Caco-2 (cell line): ENCODE data around the gene RNASET2. TPM values are rescaled to one million over a fixed set of nuclear protein-coding genes. Genes with fewer than 3 reads are reported as not detected.

Experiments used
- BruUV-seq: library from RNA; stranded (reverse); fragments of 400-500 nt; replicated peaks from 2 replicates; lab custom pipeline; 2021; lab: Mats Ljungman, UMichigan
- CTCF ChIA-PET: fragments of 300-600 bp; sonication (Branson Sonifier 250); formaldehyde crosslinking; loops from one replicate; lab custom pipeline; 2022; ENCODE audit warnings: antibody characterized with exemption; lab: Charles Lee
- POLR2A ChIA-PET: fragments of 300-600 bp; sonication (Branson Sonifier 250); formaldehyde crosslinking; loops from one replicate; lab custom pipeline; 2022; ENCODE audit warnings: antibody characterized with exemption; lab: Charles Lee
- DNase-seq, 2 experiments: peaks; one replicate each; pipeline versions ENCODE4 v3.0.0 to v3.0.0-alpha.2; 2020 to 2022
- H3K27me3 ChIP-seq: replicated peaks from 2 replicates; pipeline ENCODE4 v1.6.0; 2011; ENCODE audit warnings: low read length; ENCODE audit not compliant: control insufficient read depth, insufficient read depth
- H3K36me3 ChIP-seq: 2 replicates; pipeline ENCODE4 v1.5.1; 2011; ENCODE audit warnings: low read length; ENCODE audit not compliant: control insufficient read depth, insufficient read depth
- H3K4me1 ChIP-seq: fragments of 250-450 bp; sonication (Bioruptor Pico); 2 replicates; pipeline ENCODE4 v1.5.1; 2020; ENCODE audit warnings: mild to moderate bottlenecking
- H3K4me3 ChIP-seq: 2 replicates; pipeline ENCODE4 v1.5.1; 2011; ENCODE audit warnings: low read depth, mild to moderate bottlenecking, control low read depth, low read length
- H3K9me3 ChIP-seq: fragments of 250-450 bp; sonication (Bioruptor Pico); 2 replicates; pipeline ENCODE4 v1.5.1; 2020; ENCODE audit warnings: mild to moderate bottlenecking, moderate library complexity
- H3K27ac Mint-ChIP-seq: one replicate; pipeline ENCODE4 v1.8.0; 2022; ENCODE audit warnings: mixed read lengths; ENCODE audit not compliant: unreplicated experiment
- H3K27me3 Mint-ChIP-seq: one replicate; pipeline ENCODE4 v1.8.0; 2022; ENCODE audit warnings: mixed read lengths; ENCODE audit not compliant: insufficient read depth, unreplicated experiment
- H3K36me3 Mint-ChIP-seq: one replicate; pipeline ENCODE4 v1.8.0; 2022; ENCODE audit warnings: mild to moderate bottlenecking, mixed read lengths; ENCODE audit not compliant: insufficient read depth, unreplicated experiment
- H3K4me1 Mint-ChIP-seq: one replicate; pipeline ENCODE4 v1.8.0; 2022; ENCODE audit warnings: low read depth, mixed read lengths; ENCODE audit not compliant: unreplicated experiment
- H3K4me3 Mint-ChIP-seq: one replicate; pipeline ENCODE4 v1.8.0; 2022; ENCODE audit warnings: mild to moderate bottlenecking, moderate library complexity, mixed read lengths; ENCODE audit not compliant: unreplicated experiment
- H3K9me3 Mint-ChIP-seq: one replicate; pipeline ENCODE4 v1.8.0; 2022; ENCODE audit warnings: mixed read lengths; ENCODE audit not compliant: unreplicated experiment
- intact Hi-C: fragments of 100-400 bp; cut with micrococcal nuclease; formaldehyde crosslinking; loops from one replicate; pipeline ENCODE4 v1.10.0; 2022; ENCODE audit not compliant: unreplicated experiment
- total RNA-seq: library from RNA; stranded (reverse); gene quantifications from 2 replicates; pipeline ENCODE4 v1.2.3, GENCODE V29; 2022
- TF ChIP-seq, protein P1 (sequence below), 2 experiments: fragments of 200-600 bp in 1 of 2; IDR thresholded peaks; 1 replicate in 1 of 2; 2 replicates in 1 of 2; pipeline versions ENCODE4 v1.5.1 to v1.8.0; 2011 to 2022; ENCODE audit warnings: antibody characterized with exemption in 1 of 2, control low read depth in 1 of 2, inconsistent platforms in 1 of 2, low read depth in 1 of 2, low read length in 1 of 2, mild to moderate bottlenecking in 1 of 2, moderate library complexity in 1 of 2; ENCODE audit not compliant: insufficient read depth in 1 of 2, severe bottlenecking in 1 of 2, unreplicated experiment in 1 of 2

RNASET2 gene
- total RNA-seq, 1 experiment from 2014 or later: 59.1 TPM

DNA sequence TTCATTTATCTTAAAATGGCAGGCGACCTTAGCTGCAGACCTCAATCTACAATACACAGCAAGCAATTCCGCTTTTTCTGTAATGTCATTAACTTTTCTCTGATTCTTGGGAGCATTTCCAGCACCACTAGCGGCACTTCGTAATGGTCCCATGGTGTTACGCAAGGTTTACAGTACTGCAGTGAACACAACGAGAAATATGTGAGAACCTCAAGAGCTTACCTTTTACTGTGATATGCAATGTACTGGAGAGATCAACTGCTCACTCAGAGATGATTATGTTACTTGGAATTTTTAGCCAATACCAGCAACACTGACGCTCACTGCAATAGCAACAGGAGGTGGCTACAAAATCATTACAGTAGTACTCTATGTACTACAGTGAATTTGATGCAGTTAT is 40.1 kb upstream of the RNASET2 start:
- TF ChIP-seq, protein P1, sequence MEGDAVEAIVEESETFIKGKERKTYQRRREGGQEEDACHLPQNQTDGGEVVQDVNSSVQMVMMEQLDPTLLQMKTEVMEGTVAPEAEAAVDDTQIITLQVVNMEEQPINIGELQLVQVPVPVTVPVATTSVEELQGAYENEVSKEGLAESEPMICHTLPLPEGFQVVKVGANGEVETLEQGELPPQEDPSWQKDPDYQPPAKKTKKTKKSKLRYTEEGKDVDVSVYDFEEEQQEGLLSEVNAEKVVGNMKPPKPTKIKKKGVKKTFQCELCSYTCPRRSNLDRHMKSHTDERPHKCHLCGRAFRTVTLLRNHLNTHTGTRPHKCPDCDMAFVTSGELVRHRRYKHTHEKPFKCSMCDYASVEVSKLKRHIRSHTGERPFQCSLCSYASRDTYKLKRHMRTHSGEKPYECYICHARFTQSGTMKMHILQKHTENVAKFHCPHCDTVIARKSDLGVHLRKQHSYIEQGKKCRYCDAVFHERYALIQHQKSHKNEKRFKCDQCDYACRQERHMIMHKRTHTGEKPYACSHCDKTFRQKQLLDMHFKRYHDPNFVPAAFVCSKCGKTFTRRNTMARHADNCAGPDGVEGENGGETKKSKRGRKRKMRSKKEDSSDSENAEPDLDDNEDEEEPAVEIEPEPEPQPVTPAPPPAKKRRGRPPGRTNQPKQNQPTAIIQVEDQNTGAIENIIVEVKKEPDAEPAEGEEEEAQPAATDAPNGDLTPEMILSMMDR (IDR thresholded peaks at IDR 0.05; ENCODE audit: insufficient read depth in 1 of 2, low read depth in 1 of 2, low read length in 1 of 2, severe bottlenecking in 1 of 2, unreplicated experiment in 1 of 2): no peak
- H3K4me3 ChIP-seq: no peak overlapping the region
- H3K9me3 Mint-ChIP-seq: no peaks in the 10 kb centered on the region
- DNase-seq: no peak
- ChIA-PET CTCF (no interaction called here), POLR2A (no interaction called here)
- H3K36me3 ChIP-seq: no peaks in the 10 kb centered on the region
- peaks cover 11% of the 10 kb centered on the region for H3K4me1 Mint-ChIP-seq
- H3K4me1 ChIP-seq: peaks cover 3% of the 10 kb centered on the region; the same call in 1 of the 2 replicates
- no peak overlapping the region for H3K27ac Mint-ChIP-seq
- H3K27me3 Mint-ChIP-seq: no peaks in the 10 kb centered on the region
- H3K9me3 ChIP-seq: no peaks in the 10 kb centered on the region
- no peaks in the 10 kb centered on the region for H3K27me3 ChIP-seq
- H3K4me3 Mint-ChIP-seq: no peak overlapping the region
- BruUV-seq: no TSS peak
- H3K36me3 Mint-ChIP-seq: peaks cover 11% of the 10 kb centered on the region
- intact Hi-C loops: loop anchor here (5.0 to 10.0 kb wide), 3 partner anchors 126 to 612 kb away; partner anchors contain the start of genes CCR6, MPC1 and RPS6KA2

DNA sequence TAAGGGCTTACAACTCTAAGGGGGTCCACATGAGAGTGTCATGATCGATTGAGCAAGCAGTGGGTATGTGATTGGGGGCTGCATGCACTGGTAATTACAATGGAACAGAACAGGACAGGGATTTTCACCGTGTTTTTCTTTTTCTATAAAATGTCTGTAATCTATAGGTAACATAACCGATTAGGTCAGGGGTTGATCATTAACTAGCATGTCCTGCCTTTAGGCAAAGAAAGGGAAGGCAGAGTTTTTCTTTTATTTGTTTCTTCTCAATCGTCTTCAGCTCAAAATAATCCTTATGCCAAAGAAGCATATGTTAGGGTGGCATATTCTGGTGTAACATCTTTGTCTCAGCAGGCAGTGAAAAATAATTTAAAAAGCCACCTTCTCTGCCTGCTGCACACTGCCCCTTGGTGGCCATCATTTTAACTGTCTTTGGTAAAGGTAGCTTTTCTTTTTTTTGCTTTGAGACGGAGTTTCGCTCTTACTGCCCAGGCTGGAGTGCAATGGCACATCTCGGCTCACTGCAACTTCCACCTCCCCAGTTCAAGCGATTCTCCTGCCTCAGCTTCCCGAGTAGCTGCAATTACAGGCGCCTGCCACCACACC is 33.2 kb upstream of the RNASET2 start:
- no peaks in the 10 kb centered on the region; the same call in 1 of the 2 replicates for H3K36me3 ChIP-seq
- H3K9me3 ChIP-seq: no peaks in the 10 kb centered on the region
- Mint-ChIP-seq H3K4me1 (no peaks in the 10 kb centered on the region), H3K4me3 (no peak overlapping the region), H3K9me3 (no peaks in the 10 kb centered on the region), H3K27me3 (no peaks in the 10 kb centered on the region), H3K27ac (no peak overlapping the region), H3K36me3 (peaks cover 12% of the 10 kb centered on the region)
- CTCF ChIA-PET: interaction anchor here (1.0 to 2.8 kb wide), 4 partner anchors 10 to 215 kb away, joined by 3 to 29 read pairs (median 6); partner anchors contain the start of gene CEP43
- H3K27me3 ChIP-seq: no peaks in the 10 kb centered on the region
- no peak overlapping the region for H3K4me3 ChIP-seq
- TF ChIP-seq, protein P1 (IDR thresholded peaks at IDR 0.05; ENCODE audit: insufficient read depth in 1 of 2, low read depth in 1 of 2, low read length in 1 of 2, severe bottlenecking in 1 of 2, unreplicated experiment in 1 of 2): peak; percentile 24 to 47
- POLR2A ChIA-PET: no interaction called here
- no TSS peak for BruUV-seq
- intact Hi-C loops: loop anchor here (1.0 to 10.0 kb wide), 4 partner anchors 33 to 605 kb away; partner anchors contain the start of genes MPC1 and RNASET2
- no peak for DNase-seq
- no peaks in the 10 kb centered on the region for H3K4me1 ChIP-seq

DNA sequence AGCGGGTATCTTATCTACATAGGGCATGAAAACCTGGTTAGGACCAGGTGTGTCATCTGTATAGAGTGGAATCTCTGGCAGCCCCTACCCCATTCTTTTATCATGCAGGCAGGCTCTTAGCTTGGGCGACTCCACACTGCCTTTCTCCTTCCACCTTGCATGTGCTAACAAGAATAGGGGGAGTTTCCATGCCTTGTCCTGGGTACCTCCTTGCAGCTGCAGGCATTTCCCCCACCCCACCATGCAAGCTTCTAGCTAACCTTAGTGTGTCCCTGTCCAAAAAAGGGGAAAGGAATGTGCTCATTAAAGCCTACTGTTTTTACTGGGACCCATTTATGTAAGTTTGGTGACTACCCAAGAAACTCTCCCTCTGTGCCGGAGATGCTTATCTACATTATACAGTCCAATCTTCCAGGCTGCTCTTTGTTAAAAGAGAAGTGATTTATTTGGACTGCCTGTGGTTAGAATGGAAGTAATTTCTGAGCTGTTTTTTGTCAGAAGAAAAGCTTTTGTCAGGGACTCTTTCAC is 32.4 kb upstream of the RNASET2 start:
- Histone ChIP-seq H3K4me3 (no peak overlapping the region), H3K9me3 (no peaks in the 10 kb centered on the region), H3K4me1 (no peaks in the 10 kb centered on the region), H3K27me3 (no peaks in the 10 kb centered on the region), H3K36me3 (no peaks in the 10 kb centered on the region; the same call in 1 of the 2 replicates)
- no peaks in the 10 kb centered on the region for H3K9me3 Mint-ChIP-seq
- no TSS peak for BruUV-seq
- no peaks in the 10 kb centered on the region for H3K4me1 Mint-ChIP-seq
- H3K27ac Mint-ChIP-seq: no peak overlapping the region
- H3K4me3 Mint-ChIP-seq: no peak overlapping the region
- peaks cover 12% of the 10 kb centered on the region for H3K36me3 Mint-ChIP-seq
- ChIA-PET CTCF (interaction anchor here (1.0 to 2.8 kb wide), 2 partner anchors 153 to 214 kb away, joined by 3 to 29 read pairs; no protein-coding TSS in a partner anchor), POLR2A (no interaction called here)
- no peaks in the 10 kb centered on the region for H3K27me3 Mint-ChIP-seq
- intact Hi-C loops: loop anchor here (1.0 to 2.0 kb wide), 3 partner anchors 32 to 213 kb away; partner anchors contain the start of gene RNASET2
- no peak for DNase-seq
- TF ChIP-seq, protein P1 (IDR thresholded peaks at IDR 0.05; ENCODE audit: insufficient read depth in 1 of 2, low read depth in 1 of 2, low read length in 1 of 2, severe bottlenecking in 1 of 2, unreplicated experiment in 1 of 2): no peak
